GM19397 (cell line): ENCODE data around the gene UHRF1.
"Not testable (repeated sequence)": the region's sequence is repeated elsewhere in the genome, so short reads cannot be mapped to it uniquely, and the experiment has no call there.

Experiments used
- ATAC-seq: cut with Tn5 transposase; IDR thresholded peaks from one replicate; pipeline ENCODE4 v1.9.1; 2021; ENCODE audit warnings: mild to moderate bottlenecking, moderate library complexity; ENCODE audit not compliant: unreplicated experiment

Gene UHRF1

GRCh38 chr19:4909156-4909896, at the start of gene UHRF1:
Gene UHRF1, plus strand, starts transcription at chr19:4909501. Its CDS starts 1,385 bp downstream, at chr19:4910886.
- peak; percentile 24 for ATAC-seq

- ATAC-seq = no peak
Observed at GRCh38 chr19:4859697-4860096, 49.6 kb upstream of the UHRF1 start.

- no peak for ATAC-seq
Observed at GRCh38 chr19:4861147-4861546, 48.2 kb upstream of the UHRF1 start.

- no peak for ATAC-seq
Observed at GRCh38 chr19:4866595-4867424, 42.5 kb upstream of the UHRF1 start.

- peak; percentile 63 for ATAC-seq
Observed at GRCh38 chr19:4867534-4868285, 41.6 kb upstream of the UHRF1 start, which contains the start of gene PLIN3. Gene PLIN3, minus strand, starts transcription at chr19:4867667. Its CDS starts 6,273 bp downstream, at chr19:4861394.

GRCh38 chr19:4868286-4868834, 40.9 kb upstream of the UHRF1 start:
- no peak for ATAC-seq

- no peak for ATAC-seq
Observed at GRCh38 chr19:4870025-4870700, 39.1 kb upstream of the UHRF1 start.

- ATAC-seq = no peak
Observed at GRCh38 chr19:4871711-4872110, 37.6 kb upstream of the UHRF1 start.

- ATAC-seq = no peak
Observed at GRCh38 chr19:4873930-4874329, 35.4 kb upstream of the UHRF1 start.

- no peak for ATAC-seq
Observed at GRCh38 chr19:4877753-4878490, 31.4 kb upstream of the UHRF1 start.

- ATAC-seq = no peak
Observed at GRCh38 chr19:4878491-4878968, 30.8 kb upstream of the UHRF1 start.

GRCh38 chr19:4879041-4879440, 30.3 kb upstream of the UHRF1 start:
- no peak for ATAC-seq

GRCh38 chr19:4882874-4883273, 26.4 kb upstream of the UHRF1 start:
- not testable (repeated sequence) for ATAC-seq

- ATAC-seq = not testable (repeated sequence)
Observed at GRCh38 chr19:4884993-4885392, 24.3 kb upstream of the UHRF1 start.

- not testable (repeated sequence) for ATAC-seq
Observed at GRCh38 chr19:4887803-4888202, 21.5 kb upstream of the UHRF1 start.

- ATAC-seq = no peak
Observed at GRCh38 chr19:4889034-4889815, 20.1 kb upstream of the UHRF1 start.

GRCh38 chr19:4891066-4891465, 18.2 kb upstream of the UHRF1 start:
- no peak for ATAC-seq

GRCh38 chr19:4892962-4893361, 16.3 kb upstream of the UHRF1 start:
- ATAC-seq = not testable (repeated sequence)

GRCh38 chr19:4896372-4896771, 12.9 kb upstream of the UHRF1 start:
- no peak for ATAC-seq
